ENCODE data around the gene GSC2.

- TF ChIP-seq MAFK (IDR thresholded peaks at IDR 0.05; ENCODE audit: low read depth, low read length) (no peak), CTCF (conservative IDR thresholded peaks at IDR 0.05; ENCODE audit: low read depth, low read length) (no peak), RFX5 (IDR thresholded peaks at IDR 0.05; ENCODE audit: low read depth, low read length) (no peak), POLR2A (IDR thresholded peaks at IDR 0.05; ENCODE audit: low read depth, low read length) (no peak), ELK1 (IDR thresholded peaks at IDR 0.05; ENCODE audit: borderline replicate concordance, low read depth, low read length) (no peak), MAZ (IDR thresholded peaks at IDR 0.05; ENCODE audit: borderline replicate concordance, low read depth, low read length) (no peak), RCOR1 (IDR thresholded peaks at IDR 0.05; ENCODE audit: insufficient replicate concordance, low read length) (no peak), USF2 (IDR thresholded peaks at IDR 0.05; ENCODE audit: low read depth, low read length) (no peak)
Observed at GRCh38 chr22:19147195-19147780, 2.8 kb downstream of the GSC2 start.

Measured in IMR-90 (cell line).